MCF 10A (cell line): ENCODE data around the gene FOXN3. TPM values are rescaled to one million over a fixed set of nuclear protein-coding genes. Genes with fewer than 3 reads are reported as not detected.

Source experiments
- BruUV-seq: library from RNA; stranded (reverse); fragments of 400-500 nt; replicated peaks from 2 replicates; lab custom pipeline; 2021; lab: Mats Ljungman, UMichigan
- CTCF ChIA-PET: fragments of 300-600 bp; sonication (Branson Sonifier 250); formaldehyde crosslinking; extraction: SDS; loops from one replicate; lab custom pipeline; 2021; ENCODE audit warnings: antibody characterized with exemption, inconsistent platforms; lab: Yijun Ruan, JAX
- POLR2A ChIA-PET: fragments of 300-600, 350-650 bp; sonication (Branson Sonifier 250); formaldehyde crosslinking; extraction: SDS; loops from one replicate; lab custom pipeline; 2020; ENCODE audit warnings: antibody characterized with exemption, inconsistent platforms; lab: Yijun Ruan, JAX
- DNase-seq: peaks from one replicate; pipeline ENCODE4 v3.0.0-alpha.2; 2018; ENCODE audit not compliant: unreplicated experiment
- H3K27ac Mint-ChIP-seq: one replicate; pipeline ENCODE4 v1.8.0; 2022; ENCODE audit warnings: mild to moderate bottlenecking, low read depth, mixed read lengths; ENCODE audit not compliant: unreplicated experiment
- H3K27me3 Mint-ChIP-seq: one replicate; pipeline ENCODE4 v1.8.0; 2022; ENCODE audit warnings: mixed read lengths; ENCODE audit not compliant: insufficient read depth, unreplicated experiment
- H3K36me3 Mint-ChIP-seq: one replicate; pipeline ENCODE4 v1.8.0; 2022; ENCODE audit warnings: mild to moderate bottlenecking, moderate library complexity, mixed read lengths; ENCODE audit not compliant: insufficient read depth, unreplicated experiment
- H3K4me1 Mint-ChIP-seq: one replicate; pipeline ENCODE4 v1.8.0; 2022; ENCODE audit warnings: mixed read lengths; ENCODE audit not compliant: insufficient read depth, unreplicated experiment
- H3K4me3 Mint-ChIP-seq: one replicate; pipeline ENCODE4 v1.8.0; 2022; ENCODE audit warnings: mild to moderate bottlenecking, moderate library complexity, mixed read lengths; ENCODE audit not compliant: unreplicated experiment
- H3K9me3 Mint-ChIP-seq: one replicate; pipeline ENCODE4 v1.8.0; 2022; ENCODE audit warnings: mixed read lengths; ENCODE audit not compliant: unreplicated experiment
- intact Hi-C: fragments of 100-400 bp; cut with micrococcal nuclease; formaldehyde crosslinking; loops from 2 replicates; pipeline ENCODE4 v1.14.1; 2022
- total RNA-seq: library from RNA; stranded (reverse); gene quantifications from 2 replicates; pipeline ENCODE4 v1.2.3, GENCODE V29; 2022
- TF ChIP-seq, protein P1 (sequence below): fragments of 200-600 bp; IDR thresholded peaks from one replicate; pipeline ENCODE4 v1.8.0; 2022; ENCODE audit warnings: antibody characterized with exemption, mild to moderate bottlenecking; ENCODE audit not compliant: unreplicated experiment

The FOXN3 gene
- total RNA-seq, 1 experiment from 2014 or later, result 27.1 TPM

DNA sequence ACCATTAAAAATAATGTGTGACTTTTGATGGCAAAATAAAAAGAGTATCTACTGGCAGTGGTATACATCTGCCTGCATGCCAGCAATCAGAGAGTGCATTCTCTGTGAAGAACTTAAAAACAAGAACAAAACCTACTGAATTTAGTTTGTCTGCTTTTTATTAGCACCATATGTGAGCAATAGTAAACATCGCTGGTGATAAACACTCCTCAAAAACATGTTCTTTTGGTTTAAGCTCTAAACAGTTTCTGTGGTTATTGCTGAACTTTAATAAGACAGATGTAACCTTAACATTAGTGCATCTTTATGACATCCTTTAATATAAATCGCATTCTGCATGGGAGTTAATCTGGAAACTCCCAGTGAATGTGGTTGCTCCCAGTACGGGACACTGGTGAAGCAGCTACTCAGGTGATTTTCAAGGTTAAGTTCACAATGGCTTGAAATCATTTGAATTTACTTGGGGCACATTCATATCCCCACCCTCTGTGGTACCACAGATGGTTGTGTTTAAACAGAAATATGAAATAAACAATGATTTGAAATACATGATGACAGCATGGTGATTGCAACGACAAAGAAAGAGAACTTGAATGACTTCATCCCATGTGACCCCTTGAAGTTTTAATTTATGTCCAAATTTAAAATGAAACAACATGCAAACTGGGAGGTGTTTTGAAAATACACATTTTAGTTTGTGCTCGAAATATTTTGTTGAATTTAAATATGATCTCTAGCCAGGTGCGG is 285.9 kb downstream of the FOXN3 start:
- no peaks in the 10 kb centered on the region for H3K27me3 Mint-ChIP-seq
- no peaks in the 10 kb centered on the region for H3K4me1 Mint-ChIP-seq
- no peak overlapping the region for H3K4me3 Mint-ChIP-seq
- TF ChIP-seq, protein P1, sequence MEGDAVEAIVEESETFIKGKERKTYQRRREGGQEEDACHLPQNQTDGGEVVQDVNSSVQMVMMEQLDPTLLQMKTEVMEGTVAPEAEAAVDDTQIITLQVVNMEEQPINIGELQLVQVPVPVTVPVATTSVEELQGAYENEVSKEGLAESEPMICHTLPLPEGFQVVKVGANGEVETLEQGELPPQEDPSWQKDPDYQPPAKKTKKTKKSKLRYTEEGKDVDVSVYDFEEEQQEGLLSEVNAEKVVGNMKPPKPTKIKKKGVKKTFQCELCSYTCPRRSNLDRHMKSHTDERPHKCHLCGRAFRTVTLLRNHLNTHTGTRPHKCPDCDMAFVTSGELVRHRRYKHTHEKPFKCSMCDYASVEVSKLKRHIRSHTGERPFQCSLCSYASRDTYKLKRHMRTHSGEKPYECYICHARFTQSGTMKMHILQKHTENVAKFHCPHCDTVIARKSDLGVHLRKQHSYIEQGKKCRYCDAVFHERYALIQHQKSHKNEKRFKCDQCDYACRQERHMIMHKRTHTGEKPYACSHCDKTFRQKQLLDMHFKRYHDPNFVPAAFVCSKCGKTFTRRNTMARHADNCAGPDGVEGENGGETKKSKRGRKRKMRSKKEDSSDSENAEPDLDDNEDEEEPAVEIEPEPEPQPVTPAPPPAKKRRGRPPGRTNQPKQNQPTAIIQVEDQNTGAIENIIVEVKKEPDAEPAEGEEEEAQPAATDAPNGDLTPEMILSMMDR, result no peak
- POLR2A ChIA-PET, result no interaction called here
- H3K9me3 Mint-ChIP-seq, result no peaks in the 10 kb centered on the region
- intact Hi-C loops, result no loop called here
- no peak for DNase-seq
- CTCF ChIA-PET, result no interaction called here
- no peak overlapping the region for H3K27ac Mint-ChIP-seq
- no peaks in the 10 kb centered on the region for H3K36me3 Mint-ChIP-seq
- BruUV-seq, result no TSS peak

DNA sequence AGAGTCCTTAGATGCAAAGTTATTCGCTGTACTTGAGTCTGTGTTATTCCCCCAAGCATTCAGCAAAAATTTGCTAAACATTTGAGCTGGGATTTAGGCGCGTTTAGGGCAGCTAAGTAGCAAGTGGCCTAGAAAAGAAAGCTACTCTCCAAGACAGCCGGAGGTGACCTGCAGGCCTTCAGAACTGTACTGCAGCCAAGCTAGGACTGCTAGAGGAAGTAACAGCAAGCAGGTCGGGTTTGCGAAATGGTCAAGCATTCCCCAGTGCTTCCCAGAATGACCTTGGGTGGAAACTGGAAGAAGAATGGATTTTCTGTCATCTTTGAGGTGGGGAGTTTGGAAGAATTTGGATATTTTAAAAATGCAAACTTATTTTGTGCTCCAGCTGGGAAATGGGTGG is 287.5 kb downstream of the FOXN3 start:
- no TSS peak for BruUV-seq
- ChIA-PET CTCF (interaction anchor here (0.6 to 0.7 kb wide), 2 partner anchors 17 to 89 kb away, joined by 3 read pairs; no protein-coding TSS in a partner anchor), POLR2A (no interaction called here)
- intact Hi-C loops, result no loop called here
- Mint-ChIP-seq H3K27me3 (no peaks in the 10 kb centered on the region), H3K27ac (no peak overlapping the region), H3K4me3 (no peak overlapping the region), H3K9me3 (no peaks in the 10 kb centered on the region), H3K4me1 (no peaks in the 10 kb centered on the region), H3K36me3 (no peaks in the 10 kb centered on the region)
- TF ChIP-seq, protein P1, result no peak
- no peak for DNase-seq

DNA sequence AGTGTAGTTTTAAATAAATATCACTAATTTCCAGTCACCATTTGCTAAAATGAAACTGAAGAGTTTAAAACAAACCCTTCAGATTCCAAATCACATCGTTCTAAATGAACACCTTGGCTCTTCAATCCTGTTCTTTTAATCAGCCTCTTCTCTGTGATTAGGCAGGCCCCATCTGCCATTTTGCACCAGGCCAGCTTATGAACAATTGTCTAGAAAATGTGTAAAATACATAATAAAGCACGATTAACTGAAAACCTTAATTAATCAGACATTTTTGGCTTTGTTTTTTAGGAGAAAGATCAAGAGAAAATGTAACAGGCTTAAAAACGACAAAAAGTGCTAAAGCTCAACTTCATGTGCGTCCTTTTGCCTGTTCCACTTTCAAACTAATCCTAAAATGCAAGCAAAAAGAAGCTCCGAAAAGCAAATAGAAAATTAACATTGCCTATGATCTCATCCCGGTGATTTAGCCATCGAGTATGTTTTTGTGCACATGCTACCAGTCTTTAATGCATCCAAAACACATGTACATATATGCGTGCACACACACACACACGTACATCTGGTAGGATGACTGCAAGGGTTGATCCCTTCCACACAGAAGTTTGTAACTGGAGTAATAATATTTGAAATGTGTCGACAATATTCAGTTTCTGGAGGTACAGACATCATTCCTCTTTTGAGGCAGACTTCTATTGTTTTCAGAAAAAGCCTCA is 288.6 kb downstream of the FOXN3 start:
- DNase-seq, result no peak
- no peaks in the 10 kb centered on the region for H3K9me3 Mint-ChIP-seq
- ChIA-PET POLR2A (no interaction called here), CTCF (no interaction called here)
- no peaks in the 10 kb centered on the region for H3K4me1 Mint-ChIP-seq
- intact Hi-C loops, result no loop called here
- H3K27me3 Mint-ChIP-seq, result no peaks in the 10 kb centered on the region
- TF ChIP-seq, protein P1, result no peak
- H3K36me3 Mint-ChIP-seq, result no peaks in the 10 kb centered on the region
- H3K27ac Mint-ChIP-seq, result no peak overlapping the region
- no peak overlapping the region for H3K4me3 Mint-ChIP-seq
- BruUV-seq, result no TSS peak

DNA sequence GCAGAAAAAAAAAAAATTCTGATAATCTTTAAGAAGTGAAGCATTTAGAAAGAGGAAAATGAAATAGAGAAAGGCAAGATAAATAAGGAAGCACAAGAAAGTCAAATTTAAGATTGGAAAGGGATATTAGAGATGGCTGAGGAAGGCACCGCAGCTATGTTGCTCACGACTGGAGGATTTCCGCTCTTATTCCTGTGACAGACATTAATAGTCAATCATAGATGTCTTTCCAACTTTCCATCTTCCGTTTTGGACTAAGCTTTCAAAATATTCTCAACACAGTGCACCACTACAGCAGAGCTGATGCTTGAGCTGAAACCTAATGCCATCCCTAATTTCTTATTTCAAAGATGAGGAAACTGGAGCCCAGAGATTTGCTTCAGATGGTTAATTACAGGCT is 290.6 kb downstream of the FOXN3 start:
- Mint-ChIP-seq H3K27me3 (no peaks in the 10 kb centered on the region), H3K9me3 (no peaks in the 10 kb centered on the region), H3K4me1 (no peaks in the 10 kb centered on the region), H3K27ac (no peak overlapping the region), H3K4me3 (no peak overlapping the region), H3K36me3 (no peaks in the 10 kb centered on the region)
- POLR2A ChIA-PET, result no interaction called here
- CTCF ChIA-PET, result interaction anchor here (0.9 kb wide), 1 partner anchor 99 kb away, joined by 4 read pairs; no protein-coding TSS in a partner anchor
- DNase-seq, result no peak
- no TSS peak for BruUV-seq
- intact Hi-C loops, result no loop called here
- TF ChIP-seq, protein P1, result no peak
